SK-N-DZ (cell line): ENCODE results near the gene MICOS13. TPM values are rescaled to one million over a fixed set of nuclear protein-coding genes. Genes with fewer than 3 reads are reported as not detected.
A peak's percentile ranks its signal among the peaks of the same experiment; 100 is the strongest.
"Not testable (repeated sequence)": the region's sequence is repeated elsewhere in the genome, so short reads cannot be mapped to it uniquely, and the experiment has no call there.

Experiments
- DNase-seq: peaks from one replicate; pipeline ENCODE4 v3.0.0-alpha.2; 2015; ENCODE audit warnings: low spot score
- polyA plus RNA-seq, 2 experiments: library from polyadenylated mRNA; depleted of rRNA; stranded (reverse); fragments of >200 nt; gene quantifications; 2 replicates each; pipeline ENCODE4 v1.2.3, GENCODE V29; 2014

The MICOS13 gene, protein sequence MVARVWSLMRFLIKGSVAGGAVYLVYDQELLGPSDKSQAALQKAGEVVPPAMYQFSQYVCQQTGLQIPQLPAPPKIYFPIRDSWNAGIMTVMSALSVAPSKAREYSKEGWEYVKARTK
- polyA plus RNA-seq (2014; cell fraction: cytosol; rRNA removed) = 29.8 and 31.0 TPM in 2 replicates
- polyA plus RNA-seq (2014; cell fraction: nucleus; rRNA removed) = 26.0 and 26.7 TPM in 2 replicates

DNA sequence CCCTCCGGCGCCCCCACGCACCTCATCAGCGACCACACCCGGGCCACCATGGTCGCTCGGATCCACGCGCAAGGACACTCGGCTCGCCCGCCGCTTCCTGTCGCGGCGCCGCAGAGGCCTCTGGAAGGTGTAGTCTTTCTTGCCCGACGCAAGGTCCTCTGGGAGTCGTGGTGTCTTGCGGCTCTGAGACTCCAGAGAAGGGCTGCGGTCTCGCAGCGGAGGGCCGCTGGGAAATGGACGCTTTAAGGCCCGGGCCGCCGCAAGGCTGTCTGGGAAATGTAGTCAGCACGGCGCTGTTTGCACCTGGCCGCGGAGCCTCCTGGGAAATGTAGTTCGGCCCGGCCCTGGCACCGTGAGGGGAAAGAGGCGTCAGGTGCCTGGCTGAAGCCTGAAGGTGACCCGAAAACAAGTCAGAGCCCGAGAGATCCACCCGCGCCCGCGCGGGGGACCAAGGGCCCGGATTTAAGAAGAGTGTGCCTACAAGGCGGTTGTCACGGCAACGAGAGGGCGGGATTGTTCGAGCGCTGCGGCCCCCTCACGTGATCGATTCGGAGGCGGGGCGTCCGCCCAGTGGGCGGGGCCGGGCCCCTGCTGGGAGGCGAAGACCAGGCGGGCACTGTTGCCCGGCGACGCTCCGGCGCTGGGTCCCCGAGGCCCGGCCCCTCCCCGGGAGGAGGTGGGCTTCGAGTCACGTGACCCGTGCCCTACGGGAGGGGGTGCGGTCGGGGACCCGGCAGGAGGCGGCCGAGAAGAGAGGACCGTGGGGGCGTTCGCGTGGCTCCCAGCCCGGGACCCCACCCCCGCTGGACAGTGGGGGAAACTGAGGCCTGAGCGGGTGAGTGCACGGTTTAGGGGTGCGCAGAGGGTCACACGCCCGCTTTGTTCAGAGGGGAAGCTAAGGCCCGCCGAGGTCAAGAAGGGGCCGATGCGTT, at the start of gene MICOS13, which contains the start of gene HSD11B1L:
Gene MICOS13, minus strand, starts transcription at position 80 of the 932 bp plus-strand sequence. Its CDS starts 30 bp downstream, at position 50.
Gene HSD11B1L, plus strand, starts transcription at position 591 of the 932 bp plus-strand sequence. CDS start 3,806 bp downstream, outside the sequence.
- peak; percentile 99 for DNase-seq

DNA sequence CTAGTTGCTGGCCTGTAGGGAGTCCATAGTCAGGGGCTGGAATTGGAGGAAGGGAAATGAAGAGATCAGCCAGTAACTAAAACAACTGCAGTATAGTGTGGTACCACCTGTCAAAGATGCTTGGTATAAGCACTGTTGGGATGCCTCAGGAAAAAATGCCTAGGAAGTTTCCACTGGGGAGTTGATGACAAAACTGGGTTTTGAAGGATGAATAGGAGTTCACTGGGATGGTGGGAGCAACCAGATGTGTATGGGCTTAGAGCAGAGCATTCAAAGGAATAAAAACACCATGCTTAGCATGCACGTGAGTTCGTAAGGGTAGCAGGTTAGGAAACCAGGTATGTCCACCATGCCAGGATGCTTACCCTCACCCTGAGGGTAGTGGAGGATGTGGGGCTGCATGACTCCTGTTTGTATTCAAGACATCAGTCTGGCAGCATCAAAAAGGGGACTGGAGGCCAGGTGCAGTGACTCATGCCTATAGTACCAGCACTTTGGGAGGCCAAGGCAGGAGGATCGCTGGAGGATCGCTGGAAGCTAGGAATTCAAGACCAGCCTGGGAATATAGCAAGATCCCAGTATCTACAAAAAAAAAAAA, 47.2 kb upstream of the MICOS13 start:
- DNase-seq = no peak

DNA sequence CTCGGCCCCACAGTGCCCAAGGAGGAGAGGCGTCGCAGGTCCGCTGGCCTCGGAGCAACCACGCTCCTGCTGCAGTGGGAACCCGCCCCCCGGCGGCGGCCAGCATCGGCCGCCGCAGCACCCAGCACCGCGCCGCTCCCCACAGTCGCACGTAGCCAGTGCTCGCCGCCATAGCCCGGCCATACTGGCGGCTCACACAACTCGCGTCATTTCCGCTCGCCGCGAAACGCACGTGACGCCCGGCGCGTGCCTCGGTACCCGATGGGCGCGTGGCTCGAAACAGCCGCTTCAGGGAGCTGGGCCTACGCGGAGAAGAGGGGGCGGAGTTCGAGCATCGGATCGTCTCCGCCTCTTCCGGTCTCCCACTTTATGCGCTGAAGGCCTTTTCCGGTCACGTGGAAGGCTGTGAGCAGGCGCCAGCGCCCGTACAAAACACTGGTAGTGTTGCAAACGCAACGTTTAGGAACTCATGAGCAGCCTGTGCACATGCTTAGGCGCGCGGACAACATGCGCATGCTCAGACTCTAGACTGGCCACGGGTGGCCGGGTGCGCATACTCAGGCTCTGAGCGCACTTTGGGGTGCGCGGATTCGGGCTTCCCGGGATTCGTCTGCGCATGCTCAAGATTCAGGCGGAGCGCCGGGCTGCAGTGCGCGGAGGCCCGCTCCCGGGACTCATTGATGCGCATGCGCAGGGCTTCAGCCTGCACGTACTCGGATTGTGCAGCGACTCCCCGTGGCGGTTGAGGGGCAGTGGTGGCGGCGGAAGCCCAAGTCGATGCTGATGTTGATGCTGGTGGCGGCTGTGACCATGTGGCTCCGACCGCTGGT, 39.9 kb upstream of the MICOS13 start, which contains the start of the genes CATSPERD and LONP1:
Gene CATSPERD, plus strand, starts transcription at position 677 of the 830 bp plus-strand sequence. Its CDS starts 101 bp downstream, at position 778.
Gene LONP1, minus strand, starts transcription at position 186 of the 830 bp plus-strand sequence. Its CDS starts 14 bp downstream, at position 172.
- peak; percentile 98 for DNase-seq

DNA sequence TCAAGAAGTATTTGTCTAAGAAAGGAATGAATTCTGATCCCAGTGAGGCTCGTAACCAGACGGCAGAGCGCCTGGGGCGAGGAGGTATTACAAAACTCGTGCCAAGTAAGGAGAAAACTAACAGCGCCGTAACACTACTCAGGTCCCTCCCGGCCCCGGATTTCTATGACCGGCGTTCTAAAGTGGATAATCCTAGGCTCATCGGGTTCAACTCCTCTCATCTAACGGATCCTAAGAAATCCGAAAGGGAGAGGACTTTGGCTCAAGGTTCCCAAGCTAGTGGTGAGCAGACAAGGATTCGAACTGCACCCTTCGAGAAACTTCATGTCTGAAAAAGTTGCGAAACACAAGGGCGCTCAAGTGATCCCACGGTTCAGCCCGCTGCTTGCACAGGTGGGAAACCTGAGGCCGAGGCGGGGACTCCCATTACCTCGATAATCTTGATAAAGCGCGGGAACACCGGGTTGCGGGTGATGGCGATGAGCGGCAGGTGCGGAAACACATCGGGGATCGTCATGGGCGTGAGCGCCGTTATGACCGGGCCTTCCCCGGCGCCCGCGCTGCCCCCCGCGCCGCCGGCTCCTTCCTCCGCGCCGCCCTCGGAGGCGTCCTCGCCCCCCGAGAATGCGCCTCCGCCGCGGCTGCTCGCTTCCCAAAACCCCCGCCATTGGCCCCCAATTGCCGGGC, 39.1 kb upstream of the MICOS13 start:
- no peak for DNase-seq

DNA sequence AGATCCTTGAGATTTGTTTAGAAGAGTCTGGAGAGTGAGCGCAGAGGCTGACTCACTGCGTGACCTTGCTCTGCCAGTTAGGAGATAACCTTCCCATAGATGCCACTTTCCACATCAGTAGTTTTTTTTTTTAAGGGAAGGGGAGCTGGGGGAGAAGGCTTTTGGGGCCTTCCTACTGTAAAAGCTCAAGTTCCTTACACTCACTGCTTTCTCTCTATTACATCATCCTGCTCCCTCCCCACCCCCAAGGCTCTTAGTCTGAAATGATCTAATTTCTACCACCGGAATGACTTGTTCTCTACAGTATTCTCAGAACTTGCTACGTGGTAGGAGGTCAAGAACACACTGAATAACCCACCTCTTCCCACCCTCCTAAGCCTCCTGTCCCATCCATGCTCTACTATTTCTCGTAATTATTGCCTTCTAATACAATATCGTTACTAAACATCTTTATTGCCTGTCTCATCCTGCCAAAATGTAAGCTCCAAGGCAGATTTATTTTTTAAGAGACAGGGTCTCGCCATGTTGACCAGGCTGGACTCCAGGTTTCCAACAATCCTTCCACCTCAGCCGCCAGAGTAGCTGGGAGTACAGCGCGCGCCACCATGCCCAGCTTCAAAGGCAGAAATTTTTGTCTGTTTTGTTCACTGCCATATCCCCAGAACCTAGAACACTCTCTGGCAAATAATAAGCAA, 38.4 kb upstream of the MICOS13 start:
- DNase-seq = no peak

DNA sequence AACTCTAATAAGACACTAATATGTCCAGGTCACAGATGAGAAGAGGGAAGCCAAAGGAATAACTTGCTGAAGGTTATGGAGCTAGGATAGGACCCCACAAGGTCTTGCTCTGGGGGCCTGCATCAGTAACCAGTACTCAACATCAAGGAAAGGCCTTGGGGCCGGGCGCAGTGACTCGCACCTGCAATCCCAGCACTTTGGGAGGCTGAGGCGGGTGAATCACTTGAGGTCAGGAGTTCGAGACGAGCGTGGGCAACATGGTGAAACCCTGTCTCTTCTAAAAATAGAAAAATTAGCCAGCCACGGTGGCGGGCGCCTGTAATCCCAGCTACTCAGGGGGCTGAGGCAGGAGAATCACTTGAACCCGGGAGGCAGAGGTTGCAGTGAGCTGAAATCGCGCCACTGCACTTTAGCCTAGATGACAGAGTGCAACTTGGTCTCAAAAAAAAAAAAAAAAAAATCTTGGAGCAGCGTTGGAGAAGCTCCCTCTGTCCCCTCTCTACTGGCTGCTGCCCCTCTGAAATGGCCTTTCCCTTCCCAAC, 37.8 kb upstream of the MICOS13 start:
- DNase-seq = no peak

DNA sequence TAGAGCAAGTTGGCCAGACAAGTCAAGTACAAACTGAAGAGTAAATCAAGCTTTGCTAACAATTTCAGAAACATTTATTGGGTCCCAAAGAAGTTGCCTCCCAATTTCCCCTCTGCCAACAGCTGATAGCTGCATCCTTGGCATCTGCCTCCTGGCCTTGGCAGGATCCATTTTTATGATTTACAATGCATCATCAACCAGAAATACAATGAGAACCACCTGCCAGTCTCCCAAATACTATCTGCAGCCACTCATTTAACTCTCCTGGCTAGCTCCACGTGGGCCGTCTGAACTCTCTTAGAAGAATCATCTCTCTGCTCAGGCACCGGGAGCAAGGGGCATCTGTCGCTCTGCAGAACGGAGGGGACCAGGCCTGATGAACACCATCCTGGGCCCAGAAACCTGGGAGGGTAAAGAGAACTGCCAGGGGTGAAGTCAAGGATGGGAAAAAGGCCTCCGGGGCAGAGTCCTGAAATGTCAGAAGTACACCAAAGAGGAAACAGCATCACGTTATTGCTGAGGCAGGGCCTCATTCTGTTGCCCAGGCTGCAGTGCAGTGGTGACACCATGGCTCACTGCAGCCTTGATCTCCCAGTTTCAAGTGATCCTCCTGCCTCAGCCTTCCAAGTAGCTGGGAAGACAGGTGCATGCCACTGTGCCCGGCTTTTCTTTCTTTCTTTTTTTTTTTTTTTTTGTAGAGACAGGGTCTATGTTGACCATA, 37.1 kb upstream of the MICOS13 start:
- DNase-seq = no peak

DNA sequence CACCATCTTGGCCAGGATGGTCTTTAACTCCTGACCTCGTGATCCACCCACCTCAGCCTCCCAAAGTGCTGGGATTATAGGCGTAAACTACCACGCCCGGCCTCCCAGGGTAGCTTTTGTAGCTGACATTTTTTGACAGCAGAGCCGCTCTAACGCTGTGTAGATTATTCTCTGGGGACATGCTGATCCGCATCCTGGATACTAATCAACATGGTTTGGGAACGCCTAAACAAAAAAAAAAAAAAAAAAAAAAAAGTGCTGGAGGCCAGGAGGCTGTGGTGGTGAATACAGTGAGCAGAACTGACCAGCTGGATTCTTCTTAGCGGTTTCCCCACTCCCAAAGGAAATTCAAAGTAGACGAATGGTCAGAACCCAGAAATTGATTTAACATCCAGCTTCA, 34.5 kb upstream of the MICOS13 start:
- no peak for DNase-seq

DNA sequence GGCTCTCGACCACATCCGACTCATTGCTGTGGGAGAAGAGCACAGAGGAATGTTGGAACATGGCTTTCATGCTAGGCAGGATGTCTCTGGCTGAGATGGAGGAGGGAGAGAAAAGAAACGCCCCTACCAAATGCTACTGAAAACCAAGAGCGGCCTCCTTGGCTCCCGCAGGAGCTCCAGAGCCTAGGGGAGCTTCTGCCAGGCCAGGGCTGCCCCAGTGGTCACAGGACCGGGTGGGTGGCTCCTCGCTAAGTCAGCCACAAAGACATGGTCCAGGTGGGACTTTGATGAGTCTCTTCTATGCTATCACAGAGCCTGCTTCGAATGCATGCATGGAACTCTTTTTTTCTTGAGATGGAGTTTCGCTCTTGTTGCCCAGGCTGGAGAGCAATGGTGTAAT, 32.9 kb upstream of the MICOS13 start:
- DNase-seq = no peak

DNA sequence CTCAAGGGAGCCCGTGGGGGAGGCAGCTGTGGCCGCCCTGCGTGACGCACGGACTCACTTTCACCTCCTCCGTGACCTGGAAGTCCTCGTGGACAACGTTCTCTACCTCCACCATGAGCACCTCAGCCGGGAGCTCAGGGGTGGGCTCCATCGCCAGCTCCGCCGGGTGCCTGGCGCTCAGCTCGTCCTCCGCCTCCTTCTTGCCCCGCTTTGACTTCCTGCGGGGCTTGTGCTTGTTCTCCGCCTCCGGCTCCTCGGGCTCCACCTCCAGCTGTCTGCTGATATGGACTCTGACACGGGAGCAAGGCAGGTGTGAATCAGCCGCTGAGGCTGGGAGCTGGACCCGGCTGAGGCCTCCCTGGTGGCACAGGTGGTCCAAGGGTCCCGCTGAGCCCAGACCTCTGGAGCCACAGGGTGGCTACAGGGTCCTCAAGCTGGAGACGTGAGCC, 31.4 kb upstream of the MICOS13 start:
- no peak for DNase-seq

DNA sequence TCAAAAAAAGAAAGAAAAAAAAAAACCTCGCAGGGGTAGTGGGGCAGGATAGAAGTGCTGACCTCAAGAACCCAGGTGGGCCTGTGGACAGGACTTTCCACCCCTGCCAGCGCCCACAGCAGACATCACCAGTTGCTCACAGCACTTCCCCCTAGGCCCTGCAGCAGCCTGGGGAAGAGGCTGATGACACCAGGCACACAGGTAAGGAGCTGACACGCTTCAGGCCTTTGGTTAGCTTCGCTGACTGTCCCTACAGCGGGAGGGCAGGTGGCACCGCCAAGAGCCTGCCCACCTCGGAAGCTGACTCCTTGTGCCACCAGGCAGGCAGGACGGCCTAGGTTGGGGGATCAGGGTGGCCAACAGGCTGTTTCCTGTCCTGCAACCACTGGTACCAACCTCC, 30.7 kb upstream of the MICOS13 start:
- no peak for DNase-seq

DNA sequence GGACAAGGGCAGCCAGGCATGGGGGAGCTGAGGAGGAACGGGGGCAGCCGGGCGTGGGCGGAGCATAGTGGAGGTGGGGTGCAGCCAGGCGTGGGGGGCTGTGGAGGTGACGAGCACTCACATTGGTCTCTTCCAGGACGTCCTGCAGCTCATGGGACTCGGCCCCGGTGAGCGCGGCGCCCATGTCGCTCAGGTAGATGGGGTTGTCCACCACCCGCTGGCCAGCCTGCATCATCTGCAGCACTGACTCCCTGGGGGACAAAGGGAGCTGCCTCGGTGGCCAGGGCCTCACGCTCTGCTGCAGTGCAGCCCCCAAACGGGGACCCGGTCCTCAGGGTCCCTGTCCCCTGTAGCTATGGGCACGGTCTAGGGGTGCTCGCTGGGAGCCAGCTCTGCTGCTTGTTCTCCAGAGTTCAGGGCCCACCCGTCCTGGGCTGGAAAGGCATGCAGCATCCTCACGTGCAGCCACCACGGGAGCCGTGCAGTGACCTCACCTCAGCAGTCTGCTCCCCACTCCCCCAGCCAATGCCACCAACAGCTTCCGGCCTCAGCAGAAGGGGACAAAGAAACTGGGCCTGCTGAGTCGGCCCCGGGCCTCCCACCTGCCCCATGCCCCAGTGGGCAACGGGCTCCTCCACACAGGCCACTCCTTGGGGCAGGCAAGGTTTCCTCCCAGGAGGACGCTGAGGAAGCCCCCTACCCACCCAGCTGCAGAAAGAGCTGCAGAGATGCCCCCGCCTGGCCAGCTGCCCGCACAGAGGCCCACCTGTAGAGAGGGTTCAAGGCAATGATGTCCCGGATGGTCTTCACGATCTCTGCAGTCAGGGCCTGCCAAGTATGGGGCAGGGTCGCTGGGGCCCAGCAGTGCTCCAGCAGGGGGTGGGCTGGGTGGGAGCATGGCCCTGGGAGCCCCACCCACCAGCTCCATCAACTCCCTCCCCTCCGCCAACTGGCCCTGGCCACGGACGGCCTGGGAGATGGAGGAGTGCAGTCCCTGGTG, 27.6 kb upstream of the MICOS13 start:
- DNase-seq = no peak

DNA sequence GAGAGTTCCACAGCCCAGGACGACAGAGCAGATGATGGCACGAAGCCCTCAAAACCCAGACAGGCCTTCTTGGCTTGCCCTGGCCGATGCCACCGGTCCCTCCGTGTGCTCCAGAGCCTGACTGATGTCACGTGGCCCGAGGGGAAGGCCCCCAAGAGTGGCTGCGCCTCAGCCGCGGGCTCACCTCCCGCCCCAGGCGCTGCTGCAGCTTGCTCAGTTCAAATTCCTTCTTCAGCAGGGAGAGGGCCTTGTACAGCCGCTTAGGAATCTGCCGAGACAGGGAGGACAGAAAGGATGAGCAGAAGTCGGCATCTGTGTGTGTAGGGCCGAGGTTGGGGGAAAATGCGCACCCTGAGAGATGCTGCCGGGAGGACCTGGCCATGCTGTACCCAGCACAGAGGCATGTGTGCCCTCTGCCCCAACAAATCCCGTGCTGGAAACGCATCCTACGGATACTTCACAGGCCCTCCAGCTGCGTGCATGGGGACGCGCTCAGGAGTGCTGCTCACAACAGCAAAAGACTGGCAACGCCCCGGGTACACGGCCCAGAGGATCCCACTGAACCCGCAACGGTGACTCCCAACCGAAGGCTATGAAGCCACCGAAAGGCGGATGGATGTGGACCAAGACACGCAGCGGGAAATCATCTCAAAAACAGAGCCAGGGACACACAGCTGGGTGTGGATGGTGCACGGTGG, 26.7 kb upstream of the MICOS13 start:
- DNase-seq = no peak

DNA sequence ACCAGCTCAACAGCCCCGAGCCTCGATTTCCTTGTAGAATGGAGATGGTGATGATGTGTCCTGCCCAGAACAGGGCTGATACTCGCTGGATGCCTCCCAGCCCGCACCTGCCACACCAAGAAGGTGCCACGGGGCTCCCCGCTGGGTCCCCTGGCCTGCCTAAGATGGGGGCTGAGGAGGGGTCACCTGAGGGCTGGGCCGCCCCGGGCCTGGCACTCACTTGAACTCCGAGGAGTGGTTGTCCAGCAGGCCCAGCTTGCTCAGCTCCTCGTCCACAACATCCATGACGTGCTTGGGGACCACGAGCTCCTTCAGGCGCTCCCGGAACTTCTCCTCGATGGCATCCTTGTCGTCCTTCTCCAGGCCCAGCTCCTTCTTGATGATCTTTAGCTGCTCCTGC, 25.2 kb upstream of the MICOS13 start:
- no peak for DNase-seq

DNA sequence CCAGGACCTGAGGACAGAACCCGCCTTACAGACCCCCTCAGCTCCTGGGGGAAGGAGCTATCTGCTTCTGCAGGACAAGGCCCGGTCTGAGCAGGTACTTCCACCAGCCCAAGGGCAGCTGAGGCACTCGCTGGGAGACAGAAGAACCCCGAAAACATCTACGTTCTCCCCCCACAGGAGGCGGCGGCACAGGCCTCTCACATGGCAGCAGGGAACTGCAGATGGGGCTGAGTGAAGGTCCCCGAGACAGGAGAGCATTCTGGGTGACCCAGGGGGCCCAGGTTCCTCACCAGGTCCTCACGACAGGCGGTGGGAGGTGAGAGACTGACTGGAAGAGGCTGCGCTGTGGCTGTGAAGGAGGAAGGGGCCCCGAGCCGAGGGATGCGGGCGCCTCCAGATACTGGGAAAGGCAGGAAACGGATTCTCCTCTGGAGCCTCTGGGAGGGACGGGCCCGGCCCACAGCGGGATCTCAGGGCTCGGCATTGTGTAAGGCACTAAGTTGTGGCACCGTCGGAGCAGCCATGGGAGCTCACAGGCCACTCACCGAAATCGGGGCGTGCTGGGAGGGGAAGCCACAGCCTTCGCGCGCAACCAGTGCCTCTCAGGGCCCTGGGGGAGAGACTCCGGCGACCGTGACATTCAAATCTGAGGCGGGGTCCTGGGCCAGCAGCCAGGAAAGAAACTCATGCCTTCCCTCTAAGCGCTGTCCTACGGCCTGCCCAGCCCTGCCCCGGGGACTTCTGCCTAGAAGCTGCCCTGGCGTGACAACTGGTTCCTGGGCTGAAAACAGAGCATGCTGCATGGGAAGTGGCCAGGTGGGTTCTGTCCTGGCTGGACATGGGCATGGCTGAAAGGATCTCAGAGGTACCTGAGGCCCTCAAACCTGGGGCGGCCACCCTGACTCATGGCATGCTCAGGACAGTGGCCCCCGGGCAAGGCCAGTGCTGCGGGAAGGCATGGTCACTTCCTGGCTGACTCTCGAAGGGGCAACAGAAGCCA, 23.8 kb upstream of the MICOS13 start:
- DNase-seq = no peak

DNA sequence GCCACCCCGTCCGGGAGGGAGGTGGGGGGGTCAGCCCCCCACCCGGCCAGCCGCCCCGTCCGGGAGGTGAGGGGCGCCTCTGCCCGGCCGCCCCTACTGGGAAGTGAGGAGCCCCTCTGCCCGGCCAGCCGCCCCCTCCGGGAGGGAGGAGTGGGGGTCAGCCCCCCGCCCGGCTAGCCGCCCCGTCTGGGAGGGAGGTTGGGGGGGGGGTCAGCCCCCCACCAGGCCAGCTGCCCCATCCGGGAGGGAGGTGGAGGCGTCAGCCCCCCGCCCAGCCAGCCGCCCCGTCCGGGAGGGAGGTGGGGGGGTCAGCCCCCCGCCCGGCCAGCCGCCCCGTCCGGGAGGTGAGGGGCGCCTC, 21.7 kb upstream of the MICOS13 start:
- not testable (repeated sequence) for DNase-seq
